NT2/D1 (cell line): ENCODE data around the gene WNK3.

Experiments used
- SUZ12 ChIP-seq: IDR thresholded peaks from 2 replicates; pipeline ENCODE4 v1.6.1; 2011; ENCODE audit not compliant: insufficient read length, insufficient read depth; ENCODE audit errors: extremely low read depth
- YY1 ChIP-seq: IDR thresholded peaks from 2 replicates; pipeline ENCODE4 v1.6.1; 2011; ENCODE audit not compliant: insufficient read length, insufficient read depth
- ZNF274 ChIP-seq: IDR thresholded peaks from 2 replicates; pipeline ENCODE4 v1.6.1; 2011; ENCODE audit warnings: mild to moderate bottlenecking, low read depth, low read length

DNA sequence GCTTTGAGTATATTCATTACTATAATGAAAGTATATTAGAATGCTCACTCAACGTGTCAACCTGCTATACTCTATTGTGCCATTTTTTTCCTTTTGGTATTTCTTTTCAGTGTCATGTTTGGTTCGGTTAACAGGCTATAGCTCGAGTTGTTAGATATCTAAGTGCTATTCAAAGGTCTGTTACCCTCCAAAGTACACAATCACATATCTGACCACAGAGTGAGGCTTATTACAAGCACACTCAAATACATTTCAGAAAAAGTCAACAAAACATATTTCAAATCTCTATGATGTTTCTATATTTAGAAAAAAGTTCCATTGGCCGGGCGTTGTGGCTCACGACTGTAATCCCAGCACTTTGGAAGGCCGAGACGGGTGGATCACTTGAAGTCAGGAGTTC lies 32.8 kb downstream of the WNK3 start:
- TF ChIP-seq SUZ12: no peak
- no peak for TF ChIP-seq ZNF274
- TF ChIP-seq YY1: no peak
